SH-SY5Y (cell line): Measurements from ENCODE around the gene TAOK3.

ENCODE experiments used
- GATA2 ChIP-seq: IDR thresholded peaks from 2 replicates; pipeline ENCODE4 v1.6.1; 2011; ENCODE audit warnings: mild to moderate bottlenecking, low read depth, low read length
- GATA3 ChIP-seq: IDR thresholded peaks from 2 replicates; pipeline ENCODE4 v1.6.1; 2011; ENCODE audit warnings: low read depth, mild to moderate bottlenecking, low read length, moderate library complexity

DNA sequence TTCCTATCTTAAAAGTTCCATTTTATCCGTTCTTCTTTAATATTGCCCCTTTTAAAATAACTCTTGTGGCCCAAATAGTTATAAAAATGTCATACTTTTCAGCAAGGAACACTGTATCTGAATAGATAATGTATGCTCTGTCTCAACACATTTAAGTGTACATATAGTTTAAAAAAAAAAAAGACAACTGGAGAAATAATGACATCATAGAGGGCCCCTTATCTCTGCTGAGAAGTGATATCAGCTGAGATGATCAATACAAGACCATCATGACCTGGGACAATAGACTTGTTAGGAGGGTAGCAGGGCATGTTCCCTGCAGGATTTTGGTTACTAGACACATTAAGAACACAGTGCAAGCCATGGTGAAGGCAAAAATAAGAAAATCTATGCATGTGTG, 159.3 kb downstream of the TAOK3 start:
- TF ChIP-seq GATA3 = no peak
- TF ChIP-seq GATA2 = no peak
